NCI-H1105 treated with DMSO at 0.1 percent for 48 hours (cell line): ENCODE measurements around the gene SUGP1.

Experiments
- DNase-seq: peaks from one replicate; lab custom pipeline; 2025; lab: John Stamatoyannopoulos, UW

Gene SUGP1

GRCh38 chr19:19297759-19298158 lies 22.6 kb downstream of the SUGP1 start:
- DNase-seq: no peak

GRCh38 chr19:19296953-19297689 lies 23.2 kb downstream of the SUGP1 start:
- no peak for DNase-seq

GRCh38 chr19:19294914-19295313 lies 25.4 kb downstream of the SUGP1 start:
- DNase-seq: no peak

GRCh38 chr19:19292607-19293006 lies 27.7 kb downstream of the SUGP1 start:
- DNase-seq: no peak

GRCh38 chr19:19285686-19286085 lies 34.6 kb downstream of the SUGP1 start:
- DNase-seq: no peak

GRCh38 chr19:19280561-19280960 lies 39.7 kb downstream of the SUGP1 start:
- no peak for DNase-seq

GRCh38 chr19:19279853-19280252 lies 40.5 kb downstream of the SUGP1 start:
- DNase-seq: no peak

- no peak for DNase-seq
Measured at GRCh38 chr19:19279062-19279612, 41.2 kb downstream of the SUGP1 start.

GRCh38 chr19:19278315-19278714 lies 42.0 kb downstream of the SUGP1 start:
- DNase-seq: no peak

GRCh38 chr19:19276851-19277250 lies 43.5 kb downstream of the SUGP1 start:
- DNase-seq: no peak

GRCh38 chr19:19276386-19276785 lies 43.9 kb downstream of the SUGP1 start:
- no peak for DNase-seq

- DNase-seq: no peak
Measured at GRCh38 chr19:19274716-19275565, 45.4 kb downstream of the SUGP1 start.

- no peak for DNase-seq
Measured at GRCh38 chr19:19274146-19274545, 46.2 kb downstream of the SUGP1 start.

GRCh38 chr19:19271828-19272599 lies 48.3 kb downstream of the SUGP1 start:
- no peak for DNase-seq

GRCh38 chr19:19270749-19271571 lies 49.3 kb downstream of the SUGP1 start:
- no peak for DNase-seq

GRCh38 chr19:19269952-19270694 lies 50.2 kb downstream of the SUGP1 start:
- no peak for DNase-seq

- no peak for DNase-seq
Measured at GRCh38 chr19:19268453-19269385, 51.6 kb downstream of the SUGP1 start.

- DNase-seq: no peak
Measured at GRCh38 chr19:19267305-19267704, 53.0 kb downstream of the SUGP1 start.

GRCh38 chr19:19263886-19264487 lies 56.3 kb downstream of the SUGP1 start:
- no peak for DNase-seq
